ENCODE data around the gene SLC19A2.
A peak's percentile ranks its signal among the peaks of the same experiment; 100 is the strongest.

SLC19A2 gene

DNA sequence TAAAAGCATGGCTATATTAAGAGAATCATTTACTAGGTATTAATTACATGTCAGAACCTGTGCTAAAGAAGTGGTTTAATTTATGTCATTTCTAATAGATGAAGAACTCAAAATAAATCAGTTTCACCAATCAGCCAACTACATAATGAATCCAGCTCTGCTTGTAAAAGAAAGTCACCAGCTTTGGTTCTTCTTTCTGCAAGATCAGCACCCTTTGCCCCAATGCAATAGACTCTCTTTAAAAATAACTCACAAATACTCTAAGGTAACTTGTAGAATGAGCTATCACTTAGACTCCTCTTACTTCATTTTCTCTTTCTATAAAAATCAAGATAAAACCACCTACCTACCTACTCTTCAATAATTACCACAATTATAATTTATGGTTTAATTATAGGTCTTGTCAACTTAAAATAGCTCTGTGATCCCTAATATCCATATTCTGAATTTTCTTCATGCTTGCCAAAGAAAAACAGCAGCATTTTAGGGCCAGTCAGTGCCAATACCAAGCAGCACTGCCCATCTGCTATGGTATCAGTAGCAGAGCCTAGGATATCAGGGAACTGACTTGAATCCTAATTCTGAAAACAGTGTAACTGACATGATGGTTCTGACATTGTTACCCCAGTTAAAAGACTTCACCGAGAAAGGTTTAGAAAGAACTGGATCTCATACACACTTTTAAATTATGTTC is 11.3 kb downstream of the SLC19A2 start:
- DNase-seq: no peak

DNA sequence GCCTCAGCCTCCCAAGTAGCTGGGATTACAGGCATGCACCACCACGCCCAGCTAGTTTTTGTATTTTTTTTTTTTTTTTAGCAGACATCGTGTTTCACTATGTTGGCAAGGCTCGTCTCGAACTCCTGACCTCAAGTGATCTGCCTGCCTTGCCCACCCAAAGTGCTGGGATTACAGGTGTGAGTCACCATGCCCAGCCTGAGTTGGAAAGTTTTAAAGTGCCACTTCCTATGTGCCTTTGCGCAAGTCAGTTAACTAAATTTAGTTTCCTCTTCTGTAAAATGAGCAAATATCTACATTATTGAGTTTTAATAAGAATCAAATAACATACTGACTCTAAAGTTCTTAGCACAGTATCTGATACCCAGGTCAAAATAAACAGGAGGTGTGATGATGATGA is 12.4 kb downstream of the SLC19A2 start:
- DNase-seq: no peak

DNA sequence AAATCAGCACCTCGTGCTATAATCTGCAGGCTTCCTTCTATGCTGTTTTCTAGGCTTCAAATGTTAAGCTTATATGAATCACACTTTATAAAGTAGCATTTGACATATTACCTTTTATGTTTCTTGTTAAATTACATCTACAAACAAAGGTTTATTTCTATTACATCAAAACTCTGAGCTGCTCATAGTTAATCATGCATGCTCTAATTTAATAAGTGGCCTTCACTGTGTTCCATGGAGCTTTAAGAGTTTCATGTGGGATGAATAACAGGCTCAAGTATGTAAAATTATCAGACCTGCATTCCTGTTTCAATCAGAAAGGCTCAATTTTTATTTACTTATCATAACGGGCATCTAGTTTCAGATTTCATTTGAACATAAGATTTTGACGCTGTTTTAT is 13.0 kb downstream of the SLC19A2 start:
- no peak for DNase-seq

DNA sequence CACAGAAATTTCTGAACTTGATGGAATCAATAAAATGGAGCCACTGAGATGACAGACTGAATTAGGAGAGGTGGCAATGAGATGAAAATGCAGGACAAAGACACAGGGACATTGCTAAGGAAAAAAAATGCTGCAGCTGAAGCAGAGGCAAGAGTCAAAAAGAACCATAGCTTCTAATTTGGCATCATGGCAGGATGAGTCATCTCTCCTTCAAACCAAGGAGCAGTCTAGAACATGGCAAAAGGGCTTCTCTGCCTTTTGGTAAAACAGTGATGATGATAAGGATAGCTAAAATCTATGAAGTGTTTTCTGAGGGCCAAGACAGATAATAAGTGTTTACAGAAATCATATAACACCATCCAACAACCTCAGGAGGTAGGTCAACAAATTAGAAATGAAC is 16.8 kb downstream of the SLC19A2 start:
- DNase-seq: no peak

DNA sequence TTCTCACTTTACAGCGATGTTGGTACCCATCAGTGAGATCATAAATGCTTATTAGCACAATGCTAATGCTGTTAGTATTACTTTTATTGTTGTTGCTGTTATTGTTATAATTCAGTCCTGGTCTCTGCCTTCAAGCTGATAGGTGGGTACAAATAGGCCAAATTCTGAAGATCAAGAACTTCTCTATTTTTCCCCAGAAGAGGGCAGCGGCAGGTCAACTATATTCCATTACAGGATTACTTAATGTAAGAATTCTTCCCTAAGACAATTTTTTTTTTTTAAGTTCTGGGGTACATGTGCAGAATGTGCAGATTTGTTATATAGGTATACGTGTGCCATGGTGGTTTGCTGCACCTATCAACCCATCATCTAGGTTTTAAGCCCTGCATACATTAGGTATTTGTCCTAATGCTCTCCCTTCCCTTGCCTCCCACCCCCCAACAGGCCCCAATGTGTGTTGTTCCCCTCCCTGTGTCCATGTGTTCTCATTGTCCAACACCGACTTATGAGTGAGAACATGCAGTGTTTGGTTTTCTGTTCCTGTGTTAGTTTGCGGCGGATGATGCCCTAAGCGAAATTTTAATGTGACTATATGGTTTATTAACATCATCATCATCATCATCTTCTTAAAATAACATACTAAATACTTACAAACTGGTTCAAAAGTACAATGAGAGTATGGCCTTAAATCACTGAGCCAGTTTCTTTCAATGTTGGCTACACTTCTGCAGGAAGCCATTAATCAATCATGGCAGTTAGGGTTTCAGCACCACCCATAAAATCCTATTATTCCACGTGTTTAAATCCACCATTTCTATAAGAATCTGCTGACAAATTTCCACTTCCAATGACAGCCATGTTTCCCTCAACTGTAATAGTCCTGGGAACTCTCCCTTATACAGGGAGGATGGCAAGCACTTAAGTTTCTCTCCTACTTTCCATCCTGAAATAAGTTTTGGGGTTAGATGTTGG is 19.2 kb downstream of the SLC19A2 start:
- peak; percentile 42 for DNase-seq

DNA sequence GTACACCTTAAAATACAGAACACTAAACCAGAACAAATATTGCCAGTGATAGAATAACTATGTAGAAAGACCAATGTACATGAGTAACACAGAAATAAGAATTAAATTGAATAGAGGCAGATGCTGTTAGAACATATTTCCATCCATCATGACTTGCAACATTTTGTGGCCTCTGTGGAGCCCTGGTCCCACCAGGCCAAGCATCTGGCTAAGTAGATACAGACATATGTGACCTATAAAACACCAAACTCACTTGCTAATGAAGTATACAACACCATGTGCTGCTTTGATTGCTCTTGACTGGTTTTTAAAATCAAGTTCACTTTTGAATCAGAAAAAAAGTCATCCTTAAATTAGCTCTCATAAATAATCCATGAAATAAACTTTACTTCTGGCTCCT is 20.5 kb downstream of the SLC19A2 start:
- DNase-seq: no peak

DNA sequence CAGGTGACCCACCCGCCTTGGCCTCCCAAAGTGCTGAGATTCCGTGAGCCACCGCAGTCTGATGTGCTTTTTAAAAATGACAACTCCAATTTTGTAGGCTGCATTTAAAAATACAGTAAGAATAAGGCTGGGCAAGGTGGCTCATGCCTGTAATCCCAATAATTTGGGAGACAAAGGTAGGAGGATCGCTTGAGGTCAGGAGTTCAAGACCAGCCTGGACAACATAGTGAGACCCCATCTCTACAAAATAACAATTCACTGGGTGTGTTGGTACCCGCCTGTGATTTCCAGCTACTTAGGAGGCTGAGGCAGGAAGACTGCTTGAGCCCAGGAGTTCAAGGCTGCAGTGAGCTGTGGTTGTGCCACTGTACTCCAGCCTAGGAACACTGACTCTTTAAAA is 23.4 kb downstream of the SLC19A2 start:
- DNase-seq: no peak

DNA sequence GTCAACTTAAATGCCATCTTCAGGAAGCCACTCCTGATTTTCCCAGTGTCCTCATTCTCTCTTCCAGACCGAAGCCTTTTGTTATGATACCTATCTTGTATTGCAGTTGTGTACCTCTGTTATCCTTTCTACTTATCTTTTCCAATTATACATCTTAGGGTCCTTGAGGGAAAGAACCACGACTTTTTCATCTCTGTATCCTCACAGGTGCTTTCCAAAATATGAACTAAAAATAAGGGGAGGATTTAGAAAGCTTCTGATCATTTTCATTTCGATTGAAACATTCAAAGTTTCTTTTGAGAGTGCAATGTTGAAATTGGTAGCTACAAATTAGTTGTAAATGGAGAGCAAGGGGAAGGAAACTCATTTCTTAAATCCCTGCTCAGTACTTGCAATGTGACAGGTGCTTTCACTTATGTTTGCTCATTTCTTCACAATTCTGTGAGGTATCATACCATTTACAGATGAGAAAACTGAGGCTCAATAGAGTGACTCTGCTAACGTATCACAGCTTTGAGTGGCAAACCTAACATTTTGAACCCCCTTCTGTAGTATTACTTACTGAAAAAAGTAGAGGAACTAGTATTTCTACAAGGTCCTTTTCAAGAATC is 24.2 kb downstream of the SLC19A2 start:
- DNase-seq: no peak

DNA sequence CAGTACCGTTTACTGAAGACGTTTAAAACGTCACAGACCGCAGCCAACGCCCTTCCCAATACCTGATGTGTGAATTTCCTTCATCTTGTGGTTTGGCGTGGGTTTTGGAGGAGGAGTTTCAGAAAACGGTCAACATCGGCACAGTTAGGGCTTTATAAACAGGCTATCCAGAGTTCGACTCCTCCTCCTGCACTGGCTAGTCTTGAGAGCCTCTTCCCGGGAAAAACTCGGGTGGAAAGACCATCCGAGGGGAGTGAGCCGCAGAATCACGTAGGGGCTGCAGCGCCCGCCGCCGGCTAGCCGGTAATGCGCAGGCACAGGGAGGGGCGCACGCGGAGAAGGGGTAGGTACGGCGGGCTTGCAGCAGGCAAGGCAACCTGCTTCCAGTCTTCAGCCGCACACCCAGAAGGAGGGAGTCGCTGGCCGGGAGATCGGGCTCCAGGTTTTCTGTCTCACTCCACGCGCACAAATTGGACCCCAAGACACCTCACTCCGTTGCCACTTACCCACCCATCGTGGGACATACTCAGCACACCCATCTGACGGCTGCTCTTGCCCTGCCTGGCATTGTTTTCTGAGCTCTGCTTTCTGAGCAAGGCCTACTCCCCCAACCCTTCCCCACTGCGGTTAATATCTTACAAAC is 25.4 kb downstream of the SLC19A2 start:
- DNase-seq: no peak

DNA sequence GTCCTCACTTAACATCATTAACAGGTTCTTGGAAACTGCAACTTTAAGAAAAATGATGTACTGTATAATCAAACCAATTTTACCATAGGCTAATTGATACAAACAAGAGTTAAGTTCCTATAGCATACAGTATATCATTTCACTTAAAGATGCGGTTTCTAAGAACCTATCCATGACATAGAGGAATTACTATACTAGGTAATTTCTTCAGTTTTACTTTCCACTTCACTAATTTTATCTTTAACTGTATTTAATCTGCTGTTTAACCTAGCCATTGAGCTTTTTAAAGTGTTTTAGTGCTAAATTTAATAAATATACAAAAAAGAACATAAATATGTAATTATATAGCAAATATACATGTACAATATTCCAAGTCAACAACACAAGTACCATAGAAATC is 28.3 kb downstream of the SLC19A2 start:
- no peak for DNase-seq

DNA sequence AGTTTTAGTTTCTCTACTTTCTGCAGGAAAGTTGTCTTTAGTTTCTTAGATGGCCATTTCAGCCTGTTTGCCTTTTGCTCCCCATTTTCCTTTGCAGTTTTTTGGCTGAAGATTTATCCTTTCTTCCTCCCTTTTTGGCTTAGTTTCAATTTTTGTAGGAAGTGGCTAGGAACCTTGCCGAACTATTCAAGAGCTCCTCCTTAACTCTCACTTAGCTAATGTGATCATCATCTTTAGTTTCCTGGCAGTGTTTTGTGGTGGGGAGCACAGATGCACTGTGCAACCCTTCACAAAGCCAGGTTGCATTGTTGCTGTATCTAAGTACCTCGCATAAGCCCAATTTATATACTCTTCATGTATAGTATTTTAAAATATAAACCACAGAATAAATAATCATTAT is 29.7 kb downstream of the SLC19A2 start:
- DNase-seq: no peak

DNA sequence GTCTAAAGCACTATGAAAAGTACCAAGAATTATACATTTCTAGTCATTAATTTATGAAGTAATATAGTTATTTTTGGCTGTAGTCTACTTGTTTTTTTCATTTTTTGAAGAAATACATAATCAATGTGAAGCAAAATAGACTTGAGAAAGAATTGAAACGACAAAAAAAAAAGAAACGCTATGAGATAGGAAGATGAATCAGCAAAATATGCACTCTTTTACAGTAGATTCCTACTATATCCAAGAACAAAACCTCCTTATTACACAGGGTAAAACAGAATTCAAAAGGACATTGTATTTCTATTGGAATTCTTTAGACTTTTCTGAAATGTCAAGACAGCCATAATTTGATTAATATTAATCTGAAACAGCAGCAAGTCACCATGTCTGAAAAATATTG is 32.8 kb downstream of the SLC19A2 start:
- no peak for DNase-seq

DNA sequence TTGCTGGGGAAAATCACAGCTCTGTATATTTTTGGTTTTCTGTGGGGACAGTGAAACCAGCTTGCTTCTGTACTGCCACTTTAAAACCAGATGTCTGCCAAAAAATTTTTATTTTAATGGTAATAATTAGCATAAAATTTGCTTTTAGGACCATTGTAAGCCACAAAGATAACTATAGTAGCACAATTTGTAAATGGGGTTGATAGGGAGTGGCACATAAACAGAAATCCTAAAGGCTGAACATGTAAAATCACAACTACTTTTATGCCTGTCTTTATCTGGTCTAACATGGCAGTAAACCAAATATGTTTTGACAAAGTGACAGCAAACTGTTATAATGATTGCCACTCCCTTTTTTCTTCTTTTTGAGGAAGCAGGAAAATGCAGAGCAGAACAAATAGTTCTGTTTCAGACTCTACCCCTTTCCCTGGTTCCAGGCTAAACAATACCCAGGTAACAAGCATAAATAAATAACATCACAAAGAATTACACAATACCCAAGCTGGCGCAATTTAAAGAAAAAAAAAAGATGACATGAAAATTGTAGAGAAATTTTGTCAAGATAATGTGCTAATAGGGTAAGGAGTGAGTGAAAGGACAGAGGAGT is 34.4 kb downstream of the SLC19A2 start:
- DNase-seq: no peak

DNA sequence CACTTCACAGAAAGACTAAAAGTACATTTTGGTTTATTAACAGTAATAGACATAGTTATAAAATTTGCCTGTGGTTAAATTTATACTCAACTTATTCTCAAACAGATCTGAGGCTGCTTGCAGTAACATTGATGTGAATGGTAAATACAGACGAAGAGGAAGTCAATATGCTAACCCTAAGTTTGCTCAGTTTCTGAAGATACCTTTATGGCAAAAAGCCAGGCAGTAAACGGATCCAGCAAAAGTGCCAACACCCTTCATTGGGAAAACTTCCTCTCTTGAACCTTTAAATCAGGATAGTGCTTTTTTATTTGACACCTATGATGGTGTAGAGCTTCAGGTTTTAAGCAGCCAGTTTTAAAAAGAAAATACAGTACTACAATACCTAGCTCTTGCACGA is 41.8 kb downstream of the SLC19A2 start:
- no peak for DNase-seq

DNA sequence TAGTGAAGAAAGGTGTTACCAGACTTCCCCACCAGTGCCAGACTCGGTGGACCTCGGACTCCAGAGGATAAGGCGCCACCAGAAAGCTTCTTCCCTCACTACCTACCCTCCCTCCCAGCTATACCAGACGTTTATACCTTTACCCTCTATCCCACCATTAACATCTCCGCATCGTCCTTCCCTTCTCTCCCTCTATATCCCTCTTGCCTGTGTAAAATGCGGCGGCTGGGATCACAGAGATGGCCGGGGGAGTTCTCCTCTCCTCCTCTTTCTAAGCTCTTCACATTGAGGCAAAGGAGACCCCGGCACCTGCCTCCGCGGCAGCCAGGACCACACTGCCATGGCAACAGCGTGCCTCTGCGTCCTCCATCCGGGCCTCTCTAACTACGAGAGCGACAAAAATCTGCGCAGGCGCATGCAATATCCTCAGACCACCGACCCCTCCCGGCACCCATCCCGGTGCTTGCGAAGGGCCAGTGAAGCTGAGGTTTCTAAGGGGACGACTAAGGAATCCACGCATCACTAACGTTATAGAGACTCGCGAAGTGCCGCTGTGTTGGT is 58.6 kb downstream of the SLC19A2 start, which contains the start of gene CCDC181:
CCDC181 (minus strand) TSS at position 394 of the 561 bp plus-strand sequence. CDS start 2,547 bp downstream, outside the sequence.
- DNase-seq: no peak

DNA sequence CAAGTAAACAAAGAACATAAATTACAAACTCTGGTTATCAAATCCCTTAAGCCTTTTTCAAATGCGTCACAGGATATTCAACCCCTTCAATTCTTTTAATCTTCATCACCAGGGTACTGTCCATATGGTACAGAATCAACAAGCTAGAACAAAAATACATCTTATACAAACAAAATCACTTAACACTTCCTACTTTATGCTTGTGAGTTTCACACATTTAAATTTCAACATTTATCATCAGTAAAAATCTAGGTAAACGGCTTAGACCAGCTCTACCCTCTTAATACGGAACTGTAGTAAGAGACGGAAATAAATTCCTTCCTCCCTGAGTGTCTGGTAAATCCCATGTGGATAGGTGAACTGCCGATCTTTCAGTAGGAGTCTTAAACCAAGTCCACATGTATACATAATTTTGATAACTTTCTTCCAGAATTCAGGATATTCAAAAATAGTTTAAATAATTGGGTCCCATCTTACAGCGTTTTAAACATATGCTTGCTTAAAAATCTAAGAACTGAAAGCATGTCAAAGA is 59.5 kb downstream of the SLC19A2 start:
- DNase-seq: no peak

DNA sequence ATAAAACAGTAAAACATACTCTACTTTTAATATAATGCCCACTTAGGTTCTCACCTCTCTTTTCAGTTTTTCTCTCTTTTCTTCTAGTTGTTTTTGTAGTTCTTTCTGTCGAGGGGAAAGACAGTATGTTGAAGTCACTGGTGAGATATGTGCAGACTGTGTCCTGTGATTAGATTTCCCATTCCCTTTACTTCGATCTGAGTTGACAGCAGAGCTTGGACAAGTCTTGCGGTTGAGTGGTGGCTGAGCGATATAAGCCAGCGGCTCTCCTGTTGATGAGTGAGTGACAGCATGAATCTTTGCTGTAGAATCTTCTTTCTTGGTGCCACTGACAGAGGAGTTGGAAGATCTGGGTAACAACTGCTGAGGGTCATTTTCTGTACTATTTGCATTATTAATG is 64.4 kb downstream of the SLC19A2 start:
- no peak for DNase-seq

DNA sequence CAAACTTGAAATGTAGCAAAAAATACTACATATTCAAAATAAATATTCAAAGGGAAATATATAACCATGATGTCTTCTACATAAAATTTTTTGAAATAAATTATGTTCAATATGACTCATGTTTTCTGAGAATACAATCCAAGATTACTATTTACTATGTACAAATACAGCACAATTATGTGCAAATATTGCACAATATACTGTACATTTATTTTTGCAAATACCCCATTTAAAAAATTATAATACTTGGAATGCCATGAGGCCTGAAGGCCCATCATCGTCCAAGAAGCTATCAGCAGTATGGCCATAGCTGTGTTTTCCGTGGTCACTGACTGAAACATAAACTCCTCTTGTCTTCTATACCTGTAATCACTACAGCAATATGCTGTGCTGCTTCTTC is 70.8 kb downstream of the SLC19A2 start:
- no peak for DNase-seq
